HepG2 (cell line): ENCODE measurements around the gene KRT32. TPM values are rescaled to one million over a fixed set of nuclear protein-coding genes. Genes with fewer than 3 reads are reported as not detected.

Source experiments
- DMAP1 ChIP-seq: IDR thresholded peaks from 2 replicates; pipeline ENCODE4 v1.6.1; 2016
- IKZF1 ChIP-seq: fragments of 450-650 bp; IDR thresholded peaks from 2 replicates; pipeline ENCODE4 v1.7.1; 2016
- KLF13 ChIP-seq: sonication (generic); formaldehyde crosslinking; IDR thresholded peaks from 2 replicates; pipeline ENCODE4 v1.4.0; 2020; ENCODE audit warnings: mild to moderate bottlenecking, missing genetic modification reagents
- MAF1 ChIP-seq: sonication (generic); formaldehyde crosslinking; IDR thresholded peaks from 2 replicates; pipeline ENCODE4 v1.5.0; 2020; ENCODE audit warnings: missing genetic modification reagents, borderline replicate concordance
- MLX ChIP-seq: IDR thresholded peaks from 2 replicates; pipeline ENCODE4 v1.6.1; 2016
- PAXIP1 ChIP-seq: sonication (generic); formaldehyde crosslinking; conservative IDR thresholded peaks from 2 replicates; pipeline ENCODE4 v1.4.0; 2020; ENCODE audit warnings: mild to moderate bottlenecking, missing genetic modification reagents, moderate library complexity
- PITX1 ChIP-seq: sonication (generic); formaldehyde crosslinking; IDR thresholded peaks from 2 replicates; pipeline ENCODE4 v1.5.1; 2020; ENCODE audit warnings: mild to moderate bottlenecking, missing genetic modification reagents
- SMAD3 ChIP-seq: sonication (generic); formaldehyde crosslinking; IDR thresholded peaks from 2 replicates; pipeline ENCODE4 v1.4.0; 2020; ENCODE audit warnings: missing genetic modification reagents
- THAP8 ChIP-seq: sonication (generic); formaldehyde crosslinking; IDR thresholded peaks from 2 replicates; pipeline ENCODE4 v1.5.1; 2020; ENCODE audit warnings: missing genetic modification reagents, mild to moderate bottlenecking, borderline replicate concordance
- ZFAT ChIP-seq: sonication (generic); formaldehyde crosslinking; conservative IDR thresholded peaks from 2 replicates; pipeline ENCODE4 v1.8.1; 2023; ENCODE audit warnings: missing genetic modification reagents, inconsistent platforms
- ZNF407 ChIP-seq: sonication (generic); formaldehyde crosslinking; IDR thresholded peaks from one replicate; pipeline ENCODE4 v1.5.1; 2020; ENCODE audit warnings: mild to moderate bottlenecking, missing genetic modification reagents; ENCODE audit errors: not compliant biosample characterization
- ZNF687 ChIP-seq: sonication (generic); formaldehyde crosslinking; IDR thresholded peaks from 2 replicates; pipeline ENCODE4 v1.5.1; 2020; ENCODE audit warnings: mild to moderate bottlenecking, missing genetic modification reagents, moderate library complexity
- polyA plus RNA-seq, 8 experiments: library from polyadenylated mRNA; depleted of rRNA in 3 of 8; stranded (reverse) in 7 of 8; unstranded in 1 of 8; fragments of >200 nt; fragmentation: Illumina TruSeq in 4 of 8; extraction: Trizol in 4 of 8; gene quantifications; 2 replicates each; pipeline versions ENCODE4 v1.2.1 to v1.2.3, GENCODE V29; 2011 to 2016; ENCODE audit warnings: low read depth in 4 of 8, missing spikeins in 1 of 8, mixed read lengths in 1 of 8; ENCODE audit not compliant: insufficient read depth in 1 of 8
- total RNA-seq, 5 experiments: library from RNA; depleted of rRNA; stranded (reverse); fragments of >200 nt; fragmentation: Illumina TruSeq; extraction: Trizol; gene quantifications; 2 replicates each; pipeline ENCODE4 v1.2.3, GENCODE V29; 2016; ENCODE audit warnings: low read depth in 1 of 5

The KRT32 gene
- total and polyA plus RNA-seq, 2 of the 13 experiments (the other 11 are each of a cell fraction or from before 2014, with no cell fraction given): not detected

GRCh38 chr17:41415833-41416335 is 51.3 kb downstream of the KRT32 start (continued):
- no peak for TF ChIP-seq IKZF1
- TF ChIP-seq MAF1: no peak
- no peak for TF ChIP-seq DMAP1 (CRISPR knock-in tag)
- no peak for TF ChIP-seq ZFAT
- no peak for TF ChIP-seq ZNF687 (CRISPR knock-in tag)
- peak; percentile 57; the same call in 1 of the 2 replicates for TF ChIP-seq PITX1 (CRISPR knock-in tag)
- TF ChIP-seq PAXIP1 (CRISPR knock-in tag): peak; percentile 91
- TF ChIP-seq KLF13 (CRISPR knock-in tag): no peak
- peak; percentile 61 for TF ChIP-seq MLX
- TF ChIP-seq ZNF407 (CRISPR knock-in tag): no peak
- TF ChIP-seq THAP8 (CRISPR knock-in tag): no peak
- 0 out of 2 replicates have a peak, but pooled peaks have one; percentile 43 for TF ChIP-seq SMAD3
